ENCODE data around the gene GALNT10.

The GALNT10 gene

DNA sequence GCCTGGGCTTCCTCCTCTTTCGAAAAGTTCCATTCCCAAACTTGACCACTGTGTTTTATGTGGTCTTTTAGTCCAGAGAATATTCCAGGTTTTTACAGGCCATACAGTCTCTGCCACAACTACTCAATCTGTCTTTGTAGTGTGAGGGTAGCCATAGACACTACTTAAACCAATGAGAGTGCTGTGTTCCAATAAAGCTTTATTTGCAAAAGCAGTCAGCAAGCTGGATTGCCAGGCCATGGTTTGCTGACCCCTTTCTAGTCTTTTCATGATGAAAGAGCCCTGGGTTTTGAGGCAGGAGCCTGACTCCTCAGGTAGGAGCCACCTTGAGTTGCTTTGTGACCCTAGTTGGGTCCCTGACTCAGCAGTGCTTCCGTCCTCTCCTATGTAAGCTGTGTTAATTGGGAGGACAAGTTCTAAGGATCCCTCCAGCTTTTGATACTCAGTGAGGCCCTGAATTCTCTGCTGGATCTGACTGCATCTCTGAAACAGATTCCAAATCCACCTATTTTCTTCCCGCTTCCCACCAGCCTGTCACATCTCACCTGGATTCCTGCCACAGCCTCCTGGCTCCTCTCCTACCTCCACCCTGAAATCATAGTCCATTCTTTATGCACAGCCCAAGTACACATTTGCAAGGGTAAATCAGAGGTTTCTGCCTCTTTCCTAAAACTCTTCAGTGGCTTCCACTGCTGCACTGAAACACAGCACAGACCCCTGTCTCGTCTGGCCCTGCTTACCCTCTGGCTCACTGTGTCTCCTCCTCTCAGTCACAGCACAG, 13.5 kb downstream of the GALNT10 start:
- Histone ChIP-seq H4K5ac (ENCODE audit: low read length) (no peak overlapping the region), H3K4me2 (ENCODE audit: low read length) (no peak overlapping the region), H3K4me3 (ENCODE audit: low read length) (no peak overlapping the region), H3K36me3 (ENCODE audit: control insufficient read depth, insufficient read depth, low read length) (no peaks in the 10 kb centered on the region), H3K79me2 (ENCODE audit: control insufficient read depth, insufficient read depth, low read length) (peaks cover 2% of the 10 kb centered on the region), H2BK15ac (replicated peaks; ENCODE audit: low read depth) (no peak overlapping the region), H4K8ac (ENCODE audit: low read depth, low read length) (no peak overlapping the region), H2BK120ac (ENCODE audit: low read depth, low read length) (no peak overlapping the region), H3K79me1 (ENCODE audit: low read length) (peaks cover 16% of the 10 kb centered on the region), H2AK5ac (ENCODE audit: low read length) (no peak overlapping the region), H3K4me1 (ENCODE audit: control insufficient read depth, low read depth, low read length) (no peaks in the 10 kb centered on the region), H2BK5ac (ENCODE audit: low read length) (no peak overlapping the region), H3K27ac (ENCODE audit: low read depth, low read length) (no peak overlapping the region), H3K23ac (ENCODE audit: low read length) (no peak overlapping the region), H3K9ac (ENCODE audit: low read length) (no peak overlapping the region), H3K18ac (ENCODE audit: low read length) (no peak overlapping the region), H3K56ac (ENCODE audit: low read length) (peak overlapping the region; percentile 10), H3K27me3 (ENCODE audit: insufficient read depth, low read length, poor library complexity) (no peaks in the 10 kb centered on the region), H3K4ac (ENCODE audit: low read depth, low read length) (no peak overlapping the region)
- WGBS (ENCODE audit: extremely low coverage, insufficient coverage, low lambda C conversion rate), result no CpG with 5 or more reads among the region's 4 CpGs
- no peak for DNase-seq

DNA sequence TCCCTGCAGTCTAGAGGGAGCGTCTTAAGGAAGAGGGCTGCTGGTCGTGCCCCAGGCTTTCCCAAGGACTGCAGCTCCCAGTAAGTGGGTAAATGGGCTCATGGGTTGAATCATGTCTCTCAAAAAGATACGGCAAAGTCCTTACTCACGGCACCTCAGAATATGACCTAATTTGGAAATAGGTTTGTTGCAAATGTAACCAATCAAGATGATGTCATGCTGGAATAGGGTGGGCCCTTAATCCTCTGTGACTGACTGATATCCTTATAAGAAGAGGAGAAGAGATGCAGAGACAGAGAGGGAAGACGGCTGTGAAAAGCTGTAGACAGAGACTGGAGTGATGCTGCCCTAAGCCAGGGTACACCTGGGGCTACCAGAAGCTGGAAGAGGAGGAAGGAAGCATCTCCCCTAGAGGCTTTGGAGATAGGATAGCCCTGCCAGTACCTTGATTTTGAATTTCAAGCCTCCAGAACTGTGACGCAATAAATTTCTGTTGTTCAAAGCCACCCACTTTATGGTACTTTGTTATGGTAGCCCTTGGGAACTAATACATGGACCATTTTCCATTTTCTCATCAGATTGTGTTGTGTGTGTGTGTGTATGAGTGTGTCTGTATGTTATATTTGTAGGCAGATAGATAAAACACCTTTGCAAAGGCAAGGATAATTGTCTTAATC, 15.0 kb downstream of the GALNT10 start:
- no peak overlapping the region for H2AK5ac ChIP-seq (ENCODE audit: low read length)
- no peaks in the 10 kb centered on the region for H3K4me1 ChIP-seq (ENCODE audit: control insufficient read depth, low read depth, low read length)
- H2BK15ac ChIP-seq (replicated peaks; ENCODE audit: low read depth), result no peak overlapping the region
- peaks cover 2% of the 10 kb centered on the region for H3K79me2 ChIP-seq (ENCODE audit: control insufficient read depth, insufficient read depth, low read length)
- no peak overlapping the region for H4K8ac ChIP-seq (ENCODE audit: low read depth, low read length)
- DNase-seq, result no peak
- H3K56ac ChIP-seq (ENCODE audit: low read length), result no peak overlapping the region
- H2BK120ac ChIP-seq (ENCODE audit: low read depth, low read length), result no peak overlapping the region
- no CpG with 5 or more reads among the region's 6 CpGs for WGBS (ENCODE audit: extremely low coverage, insufficient coverage, low lambda C conversion rate)
- no peak overlapping the region for H3K4ac ChIP-seq (ENCODE audit: low read depth, low read length)
- H3K18ac ChIP-seq (ENCODE audit: low read length), result no peak overlapping the region
- H3K27ac ChIP-seq (ENCODE audit: low read depth, low read length), result no peak overlapping the region
- peak overlapping the region; percentile 15 for H3K23ac ChIP-seq (ENCODE audit: low read length)
- H2BK5ac ChIP-seq (ENCODE audit: low read length), result no peak overlapping the region
- no peak overlapping the region for H3K4me3 ChIP-seq (ENCODE audit: low read length)
- peaks cover 14% of the 10 kb centered on the region for H3K79me1 ChIP-seq (ENCODE audit: low read length)
- H3K27me3 ChIP-seq (ENCODE audit: insufficient read depth, low read length, poor library complexity), result no peaks in the 10 kb centered on the region
- no peaks in the 10 kb centered on the region for H3K36me3 ChIP-seq (ENCODE audit: control insufficient read depth, insufficient read depth, low read length)
- no peak overlapping the region for H4K5ac ChIP-seq (ENCODE audit: low read length)
- H3K4me2 ChIP-seq (ENCODE audit: low read length), result no peak overlapping the region
- no peak overlapping the region for H3K9ac ChIP-seq (ENCODE audit: low read length)

DNA sequence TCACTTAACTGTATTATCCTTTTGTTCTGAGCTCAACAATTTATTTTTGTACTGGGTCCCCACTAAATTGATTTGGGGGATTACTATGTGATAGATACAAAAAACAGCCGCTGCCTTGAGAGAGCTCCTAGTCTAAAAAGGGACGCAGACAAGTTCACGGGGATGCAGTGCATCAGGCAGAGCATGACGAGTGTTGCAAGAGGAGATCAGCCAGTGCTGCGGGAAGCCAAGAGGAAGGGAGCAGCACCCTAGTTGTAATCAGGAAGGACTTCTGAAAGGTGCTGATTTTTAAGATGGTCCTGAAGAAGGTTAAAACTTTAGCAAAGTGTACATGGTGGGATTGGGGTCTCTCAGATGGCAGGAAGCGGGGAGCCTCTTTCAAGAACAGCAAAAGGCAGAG, 15.8 kb downstream of the GALNT10 start:
- no peak overlapping the region for H2BK5ac ChIP-seq (ENCODE audit: low read length)
- no peak overlapping the region for H3K4me2 ChIP-seq (ENCODE audit: low read length)
- H3K27me3 ChIP-seq (ENCODE audit: insufficient read depth, low read length, poor library complexity), result no peaks in the 10 kb centered on the region
- no peak overlapping the region for H3K18ac ChIP-seq (ENCODE audit: low read length)
- no peak for DNase-seq
- H3K4ac ChIP-seq (ENCODE audit: low read depth, low read length), result no peak overlapping the region
- H3K23ac ChIP-seq (ENCODE audit: low read length), result no peak overlapping the region
- no peak overlapping the region for H4K8ac ChIP-seq (ENCODE audit: low read depth, low read length)
- H2AK5ac ChIP-seq (ENCODE audit: low read length), result no peak overlapping the region
- H2BK120ac ChIP-seq (ENCODE audit: low read depth, low read length), result no peak overlapping the region
- H3K9ac ChIP-seq (ENCODE audit: low read length), result no peak overlapping the region
- H4K5ac ChIP-seq (ENCODE audit: low read length), result no peak overlapping the region
- H2BK15ac ChIP-seq (replicated peaks; ENCODE audit: low read depth), result no peak overlapping the region
- no peak overlapping the region for H3K27ac ChIP-seq (ENCODE audit: low read depth, low read length)
- H3K79me1 ChIP-seq (ENCODE audit: low read length), result peaks cover 12% of the 10 kb centered on the region
- H3K36me3 ChIP-seq (ENCODE audit: control insufficient read depth, insufficient read depth, low read length), result no peaks in the 10 kb centered on the region
- no peaks in the 10 kb centered on the region for H3K79me2 ChIP-seq (ENCODE audit: control insufficient read depth, insufficient read depth, low read length)
- no peak overlapping the region for H3K56ac ChIP-seq (ENCODE audit: low read length)
- H3K4me3 ChIP-seq (ENCODE audit: low read length), result no peak overlapping the region
- WGBS (ENCODE audit: extremely low coverage, insufficient coverage, low lambda C conversion rate), result no CpG with 5 or more reads among the region's 6 CpGs
- H3K4me1 ChIP-seq (ENCODE audit: control insufficient read depth, low read depth, low read length), result no peaks in the 10 kb centered on the region

DNA sequence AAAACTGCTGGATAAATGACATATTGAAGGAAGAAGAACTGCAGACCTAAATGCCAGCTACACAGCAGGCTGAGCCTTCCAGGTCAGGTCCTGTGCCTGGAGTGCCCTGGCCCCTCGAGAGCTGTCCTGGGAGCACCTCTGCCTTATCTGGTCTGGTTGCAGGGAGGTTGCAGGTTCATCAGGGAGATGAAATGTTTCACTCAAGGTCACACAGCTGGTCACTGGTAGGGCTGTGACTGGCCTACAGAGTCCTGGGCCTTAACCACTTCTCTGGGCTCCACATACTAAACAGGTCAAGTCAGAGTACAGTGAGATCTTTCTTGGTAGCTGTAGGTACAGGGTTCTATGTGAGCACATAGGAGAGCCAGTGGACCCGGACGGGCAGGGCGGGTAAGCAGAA, 16.7 kb downstream of the GALNT10 start:
- no CpG with 5 or more reads among the region's 4 CpGs for WGBS (ENCODE audit: extremely low coverage, insufficient coverage, low lambda C conversion rate)
- no peak for DNase-seq
- no peak overlapping the region for H2AK5ac ChIP-seq (ENCODE audit: low read length)
- no peak overlapping the region for H4K5ac ChIP-seq (ENCODE audit: low read length)
- H3K4me1 ChIP-seq (ENCODE audit: control insufficient read depth, low read depth, low read length), result no peaks in the 10 kb centered on the region
- peaks cover 12% of the 10 kb centered on the region for H3K79me1 ChIP-seq (ENCODE audit: low read length)
- no peaks in the 10 kb centered on the region for H3K79me2 ChIP-seq (ENCODE audit: control insufficient read depth, insufficient read depth, low read length)
- no peaks in the 10 kb centered on the region for H3K36me3 ChIP-seq (ENCODE audit: control insufficient read depth, insufficient read depth, low read length)
- no peak overlapping the region for H2BK15ac ChIP-seq (replicated peaks; ENCODE audit: low read depth)
- no peak overlapping the region for H3K4me3 ChIP-seq (ENCODE audit: low read length)
- no peaks in the 10 kb centered on the region for H3K27me3 ChIP-seq (ENCODE audit: insufficient read depth, low read length, poor library complexity)
- no peak overlapping the region for H3K9ac ChIP-seq (ENCODE audit: low read length)
- no peak overlapping the region for H2BK120ac ChIP-seq (ENCODE audit: low read depth, low read length)
- no peak overlapping the region for H3K18ac ChIP-seq (ENCODE audit: low read length)
- H3K4ac ChIP-seq (ENCODE audit: low read depth, low read length), result no peak overlapping the region
- H3K23ac ChIP-seq (ENCODE audit: low read length), result no peak overlapping the region
- no peak overlapping the region for H3K56ac ChIP-seq (ENCODE audit: low read length)
- no peak overlapping the region for H3K27ac ChIP-seq (ENCODE audit: low read depth, low read length)
- H3K4me2 ChIP-seq (ENCODE audit: low read length), result no peak overlapping the region
- H2BK5ac ChIP-seq (ENCODE audit: low read length), result no peak overlapping the region
- no peak overlapping the region for H4K8ac ChIP-seq (ENCODE audit: low read depth, low read length)

DNA sequence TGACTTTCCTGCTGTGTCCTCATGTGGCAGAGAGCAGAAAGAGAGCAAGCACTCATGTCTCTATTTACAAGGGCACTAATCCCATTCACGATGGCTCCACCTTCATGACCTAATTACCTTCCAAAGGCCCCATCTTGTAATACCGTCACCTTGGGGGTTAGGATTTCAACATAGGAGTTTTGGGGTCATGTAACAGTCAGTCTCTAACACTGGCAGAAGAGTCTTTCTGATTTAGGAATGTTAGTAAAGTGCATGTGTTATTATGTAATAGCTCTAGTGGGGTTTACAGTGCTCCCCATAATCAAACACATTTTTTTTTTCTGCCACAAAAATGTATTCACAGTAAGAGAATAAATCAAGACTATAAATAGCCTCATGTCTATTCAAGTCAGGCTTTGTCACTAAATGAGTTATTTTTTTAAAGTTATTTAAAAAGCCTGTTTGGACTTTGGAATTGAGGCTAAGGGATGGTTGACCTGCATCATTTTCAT, 19.1 kb downstream of the GALNT10 start:
- H3K9ac ChIP-seq (ENCODE audit: low read length), result no peak overlapping the region
- no peak overlapping the region for H2AK5ac ChIP-seq (ENCODE audit: low read length)
- H3K79me1 ChIP-seq (ENCODE audit: low read length), result peaks cover 9% of the 10 kb centered on the region
- no peak overlapping the region for H4K5ac ChIP-seq (ENCODE audit: low read length)
- H3K27me3 ChIP-seq (ENCODE audit: insufficient read depth, low read length, poor library complexity), result no peaks in the 10 kb centered on the region
- no peak overlapping the region for H4K8ac ChIP-seq (ENCODE audit: low read depth, low read length)
- H3K4ac ChIP-seq (ENCODE audit: low read depth, low read length), result no peak overlapping the region
- no peaks in the 10 kb centered on the region for H3K36me3 ChIP-seq (ENCODE audit: control insufficient read depth, insufficient read depth, low read length)
- no peak overlapping the region for H3K18ac ChIP-seq (ENCODE audit: low read length)
- no peak overlapping the region for H2BK15ac ChIP-seq (replicated peaks; ENCODE audit: low read depth)
- no peaks in the 10 kb centered on the region for H3K79me2 ChIP-seq (ENCODE audit: control insufficient read depth, insufficient read depth, low read length)
- WGBS (ENCODE audit: extremely low coverage, insufficient coverage, low lambda C conversion rate), result no CpG with 5 or more reads among the region's 2 CpGs
- no peak overlapping the region for H3K56ac ChIP-seq (ENCODE audit: low read length)
- no peak overlapping the region for H3K23ac ChIP-seq (ENCODE audit: low read length)
- no peaks in the 10 kb centered on the region for H3K4me1 ChIP-seq (ENCODE audit: control insufficient read depth, low read depth, low read length)
- no peak overlapping the region for H3K4me3 ChIP-seq (ENCODE audit: low read length)
- H3K27ac ChIP-seq (ENCODE audit: low read depth, low read length), result no peak overlapping the region
- no peak overlapping the region for H3K4me2 ChIP-seq (ENCODE audit: low read length)
- no peak overlapping the region for H2BK5ac ChIP-seq (ENCODE audit: low read length)
- H2BK120ac ChIP-seq (ENCODE audit: low read depth, low read length), result no peak overlapping the region
- no peak for DNase-seq

Measured in mesendoderm (in vitro differentiated cells).